Hepatocyte (in vitro differentiated cells): ENCODE data around the gene ZNF630.

ENCODE experiments used
- CTCF ChIP-seq: fragments of 200-600 bp; sonication (generic); IDR thresholded peaks from 2 replicates; pipeline ENCODE4 v1.5.1; 2016; ENCODE audit warnings: antibody characterized with exemption, mild to moderate bottlenecking; ENCODE audit not compliant: poor library complexity
- EZH2 ChIP-seq: fragments of 200-600 bp; sonication (generic); IDR thresholded peaks from 2 replicates; pipeline ENCODE4 v1.6.1; 2016; ENCODE audit warnings: antibody characterized with exemption, mild to moderate bottlenecking, borderline replicate concordance
- EZH2phosphoT487 ChIP-seq: fragments of 200-600 bp; sonication (generic); IDR thresholded peaks from one replicate; pipeline ENCODE4 v1.6.1; 2018; ENCODE audit warnings: antibody characterized with exemption, mild to moderate bottlenecking, low read depth, moderate library complexity; ENCODE audit not compliant: unreplicated experiment, severe bottlenecking

GRCh38 chrX:48059296-48059639, 12.2 kb downstream of the ZNF630 start:
- TF ChIP-seq CTCF (no peak), EZH2 (no peak), EZH2phosphoT487 (no peak)
